GM23338 (cell line): ENCODE measurements around the gene AFAP1. TPM values are rescaled to one million over a fixed set of nuclear protein-coding genes. Genes with fewer than 3 reads are reported as not detected.

ENCODE experiments used
- ATAC-seq: fragments of 200-7000 bp; cut with Tn5 transposase; 3 replicates; pipeline ENCODE4 v1.9.1; 2020
- DNase-seq: peaks from one replicate; pipeline ENCODE4 v3.0.0-alpha.2; 2015; ENCODE audit warnings: low spot score
- H2AFZ ChIP-seq: fragments of 200-600 bp; sonication (generic); 2 replicates; pipeline ENCODE4 v1.8.0; 2016; ENCODE audit warnings: antibody characterized with exemption, mild to moderate bottlenecking, moderate library complexity
- H3F3A ChIP-seq: fragments of 200-600 bp; sonication (generic); replicated peaks from 2 replicates; pipeline ENCODE4 v1.8.0; 2017; ENCODE audit warnings: antibody characterized with exemption, mixed run types, low read depth
- H3K27ac ChIP-seq: fragments of 200-600 bp; sonication (generic); 2 replicates; pipeline ENCODE4 v1.6.1; 2016; ENCODE audit warnings: low read depth
- H3K27me3 ChIP-seq: fragments of 200-600 bp; sonication (generic); 2 replicates; pipeline ENCODE4 v1.8.0; 2016; ENCODE audit warnings: mild to moderate bottlenecking, mixed run types, moderate library complexity; ENCODE audit not compliant: insufficient read depth
- H3K36me3 ChIP-seq: fragments of 200-600 bp; sonication (generic); 2 replicates; pipeline ENCODE4 v1.8.0; 2016; ENCODE audit warnings: mild to moderate bottlenecking; ENCODE audit not compliant: insufficient read depth
- H3K4me1 ChIP-seq: fragments of 200-600 bp; sonication (generic); 2 replicates; pipeline ENCODE4 v1.8.0; 2016; ENCODE audit warnings: mild to moderate bottlenecking, moderate library complexity; ENCODE audit not compliant: insufficient read depth
- H3K4me2 ChIP-seq: fragments of 200-600 bp; sonication (generic); 2 replicates; pipeline ENCODE4 v1.7.1; 2017; ENCODE audit warnings: mixed run types
- H3K4me3 ChIP-seq: fragments of 200-600 bp; sonication (generic); 2 replicates; pipeline ENCODE4 v1.6.1; 2016; ENCODE audit warnings: mixed run types
- H3K79me2 ChIP-seq: fragments of 200-600 bp; sonication (generic); replicated peaks from 2 replicates; pipeline ENCODE4 v1.8.0; 2017; ENCODE audit warnings: mild to moderate bottlenecking; ENCODE audit not compliant: insufficient read depth
- H3K9me2 ChIP-seq: fragments of 200-600 bp; sonication (generic); 2 replicates; pipeline ENCODE4 v1.8.0; 2017; ENCODE audit not compliant: insufficient read depth
- H4K20me1 ChIP-seq: fragments of 200-600 bp; sonication (generic); replicated peaks from 2 replicates; pipeline ENCODE4 v1.8.0; 2017; ENCODE audit warnings: mild to moderate bottlenecking; ENCODE audit not compliant: insufficient read depth
- H3K27ac Mint-ChIP-seq: 2 replicates; pipeline ENCODE4 v1.8.0; 2020; ENCODE audit warnings: inconsistent platforms, mild to moderate bottlenecking, moderate library complexity, mixed read lengths
- H3K27me3 Mint-ChIP-seq: 3 replicates; pipeline ENCODE4 v1.8.0; 2022; ENCODE audit warnings: low read depth, mild to moderate bottlenecking, moderate library complexity, mixed read lengths, inconsistent platforms; ENCODE audit not compliant: insufficient read depth, poor library complexity
- H3K36me3 Mint-ChIP-seq: 3 replicates; pipeline ENCODE4 v1.8.0; 2021; ENCODE audit warnings: low read depth, mild to moderate bottlenecking, inconsistent platforms, moderate library complexity, mixed read lengths
- H3K4me1 Mint-ChIP-seq: 3 replicates; pipeline ENCODE4 v1.8.0; 2020; ENCODE audit warnings: mild to moderate bottlenecking, inconsistent platforms, mixed read lengths
- H3K4me3 Mint-ChIP-seq: 3 replicates; pipeline ENCODE4 v1.8.0; 2021; ENCODE audit warnings: moderate library complexity, mild to moderate bottlenecking, inconsistent platforms, mixed read lengths
- H3K9me3 Mint-ChIP-seq: 3 replicates; pipeline ENCODE4 v1.8.0; 2020; ENCODE audit warnings: moderate library complexity, mild to moderate bottlenecking, inconsistent platforms, mixed read lengths
- ETS1 ChIP-seq: IDR thresholded peaks from 2 replicates; pipeline ENCODE4 v1.6.1; 2016; ENCODE audit warnings: antibody characterized with exemption
- EZH2 ChIP-seq: fragments of 200-600 bp; sonication (generic); IDR thresholded peaks from one replicate; pipeline ENCODE4 v1.8.0; 2017; ENCODE audit warnings: antibody characterized with exemption, mild to moderate bottlenecking, low read depth; ENCODE audit not compliant: unreplicated experiment
- EZH2phosphoT487 ChIP-seq: fragments of 200-600 bp; sonication (generic); IDR thresholded peaks from one replicate; pipeline ENCODE4 v1.8.1; 2018; ENCODE audit warnings: antibody characterized with exemption; ENCODE audit not compliant: unreplicated experiment
- JUNB ChIP-seq: IDR thresholded peaks from one replicate; pipeline ENCODE4 v1.6.1; 2016; ENCODE audit warnings: antibody characterized with exemption; ENCODE audit not compliant: unreplicated experiment
- NANOG ChIP-seq: IDR thresholded peaks from 2 replicates; pipeline ENCODE4 v1.6.1; 2016; ENCODE audit warnings: antibody characterized with exemption, borderline replicate concordance
- POLR2AphosphoS5 ChIP-seq: IDR thresholded peaks from 2 replicates; pipeline ENCODE4 v1.6.1; 2016; ENCODE audit warnings: antibody characterized with exemption, low read depth
- REST ChIP-seq: IDR thresholded peaks from one replicate; pipeline ENCODE4 v1.6.1; 2018; ENCODE audit warnings: antibody characterized with exemption; ENCODE audit not compliant: unreplicated experiment
- STAT1 ChIP-seq: IDR thresholded peaks from one replicate; pipeline ENCODE4 v1.6.1; 2016; ENCODE audit warnings: antibody characterized with exemption; ENCODE audit not compliant: unreplicated experiment
- ZNF114 ChIP-seq: fragments of 250-450 bp; sonication (Bioruptor Pico); IDR thresholded peaks from 2 replicates; pipeline ENCODE4 v1.5.0; 2020; ENCODE audit warnings: mild to moderate bottlenecking, moderate library complexity
- ZNF331 ChIP-seq: fragments of 250-450 bp; sonication (Bioruptor Pico); IDR thresholded peaks from 2 replicates; pipeline ENCODE4 v1.5.0; 2020; ENCODE audit warnings: low read depth, mild to moderate bottlenecking, moderate library complexity
- ZNF462 ChIP-seq: fragments of 250-450 bp; sonication (Bioruptor Pico); IDR thresholded peaks from 2 replicates; pipeline ENCODE4 v1.5.0; 2020; ENCODE audit warnings: mild to moderate bottlenecking, moderate library complexity
- polyA plus RNA-seq: library from polyadenylated mRNA; unstranded; fragments of >200 nt; fragmentation: Nextera tagmentation; extraction: Ambion mirVana; gene quantifications from 2 replicates; pipeline ENCODE4 v1.2.1, GENCODE V29; 2016
- total RNA-seq: library from RNA; depleted of rRNA; stranded (reverse); fragments of >200 nt; shearing (Covaris generic); gene quantifications from 2 replicates; pipeline ENCODE4 v1.2.3, GENCODE V29; 2014

The AFAP1 gene
- total and polyA plus RNA-seq, 2 experiments from 2014 or later, result 6.5 to 21.5 TPM

- no peak overlapping the region for H2AFZ ChIP-seq
- DNase-seq (no peak), ATAC-seq (no peak)
- H4K20me1 ChIP-seq, result no peaks in the 10 kb centered on the region
- H3K4me2 ChIP-seq, result no peak overlapping the region
- H3K79me2 ChIP-seq, result no peaks in the 10 kb centered on the region
- H3K9me2 ChIP-seq, result no peaks in the 10 kb centered on the region
- no peaks in the 10 kb centered on the region for H3K36me3 ChIP-seq
- H3F3A ChIP-seq, result no peaks in the 10 kb centered on the region
- no peak overlapping the region for H3K27ac ChIP-seq
- no peak for TF ChIP-seq NANOG
- no peak for TF ChIP-seq JUNB
- TF ChIP-seq REST, result no peak
- no peak for TF ChIP-seq POLR2AphosphoS5
- TF ChIP-seq EZH2, result no peak
- no peak for TF ChIP-seq ETS1
- TF ChIP-seq EZH2phosphoT487, result no peak
- TF ChIP-seq STAT1, result no peak
- no peak for TF ChIP-seq ZNF462 (CRISPR knock-in tag)
- TF ChIP-seq ZNF114 (CRISPR knock-in tag), result no peak
- TF ChIP-seq ZNF331, result no peak
- Mint-ChIP-seq H3K27ac (no peak overlapping the region), H3K4me1 (no peaks in the 10 kb centered on the region; the same call in 1 of the 3 replicates), H3K9me3 (no peaks in the 10 kb centered on the region), H3K4me3 (no peak overlapping the region), H3K27me3 (no peaks in the 10 kb centered on the region), H3K36me3 (no peaks in the 10 kb centered on the region)
- H3K4me3 ChIP-seq, result no peak overlapping the region
- no peaks in the 10 kb centered on the region for H3K27me3 ChIP-seq
- no peaks in the 10 kb centered on the region for H3K4me1 ChIP-seq
Observed at GRCh38 chr4:7709431-7709830, 230.2 kb downstream of the AFAP1 start.
